Measurements from ENCODE around the gene OR4C15.

Gene OR4C15

GRCh38 chr11:55554169-55554568 lies at the start of gene OR4C15:
Gene OR4C15, plus strand, starts transcription at chr11:55554469. Its CDS starts 0 bp downstream, at chr11:55554469.
- DNase-seq: no peak

- no peak for DNase-seq
Observed at GRCh38 chr11:55571828-55572227, 17.6 kb downstream of the OR4C15 start, which contains the start of gene OR4C16. Gene OR4C16, plus strand, starts transcription at chr11:55572128. Its CDS starts 0 bp downstream, at chr11:55572128.

- DNase-seq: no peak
Observed at GRCh38 chr11:55572548-55572947, 18.3 kb downstream of the OR4C15 start.
